Body of pancreas (tissue), 2 donors: ENCODE results near the gene CUL5. TPM values are rescaled to one million over a fixed set of nuclear protein-coding genes. Genes with fewer than 3 reads are reported as not detected.

Experiments
- small RNA-seq: library from RNA; depleted of rRNA; stranded (forward); fragments of <200 nt; gene quantifications from one replicate; pipeline ENCODE3, GENCODE V24; 2016
- total RNA-seq, 2 donors: library from RNA; depleted of rRNA; stranded (reverse); fragments of >200 nt; gene quantifications; one replicate each; pipeline ENCODE4 v1.1.0, GENCODE V29; 2016

Gene CUL5
- total RNA-seq, 2 donors from 2014 or later, result 13.7 to 39.9 TPM

Small RNAs within 50 kb of the gene (small RNA-seq; reads per million reads assigned to genes)
- not detected for gene RF00019

Other genes starting within 250 kb of the CUL5 start
- gene SLC35F2, start 150.1 kb upstream of the CUL5 start, total RNA-seq, result 1 to 10 TPM in 1 of 2 donors, under 1 TPM in 1; 0.33 to 8.6 TPM
- under 1 TPM in 1 of 2 donors, not detected in 1; 0.52 TPM for gene RAB39A, start 80.5 kb upstream of the CUL5 start, total RNA-seq
- gene ACAT1, start 112.7 kb downstream of the CUL5 start, total RNA-seq, result 10 to 100 TPM; 42.5 to 68.2 TPM
- 10 to 100 TPM in 1 of 2 donors, 1 to 10 TPM in 1; 8.6 to 12.2 TPM for gene NPAT, start 213.7 kb downstream of the CUL5 start, total RNA-seq
- 100 to 1,000 TPM; 128 to 134 TPM for gene ATM, start 214.2 kb downstream of the CUL5 start, total RNA-seq